Mesenchymal stem cell (in vitro differentiated cells and primary cell): ENCODE data around the gene C1GALT1.
A peak's percentile ranks its signal among the peaks of the same experiment; 100 is the strongest.

Experiments
- DNase-seq: peaks from one replicate; pipeline ENCODE4 v3.0.0-alpha.2; 2013
- H2AFZ ChIP-seq: one replicate; pipeline ENCODE4 v1.6.1; 2013; ENCODE audit warnings: low read depth, mild to moderate bottlenecking, control low read depth, inconsistent platforms, low read length, moderate library complexity
- H2AK5ac ChIP-seq: 2 replicates; pipeline ENCODE4 v1.6.1; 2013; ENCODE audit warnings: low read length, moderate library complexity, mild to moderate bottlenecking, inconsistent platforms; ENCODE audit not compliant: severe bottlenecking
- H2BK120ac ChIP-seq: one replicate; pipeline ENCODE4 v1.6.1; 2013; ENCODE audit warnings: low read depth, mild to moderate bottlenecking, inconsistent platforms, low read length, moderate library complexity
- H2BK12ac ChIP-seq, 2 experiments: one replicate each; pipeline ENCODE4 v1.6.1; 2013; ENCODE audit warnings: inconsistent platforms in 2 of 2, low read length in 2 of 2, mild to moderate bottlenecking in 2 of 2, moderate library complexity in 2 of 2, control low read depth in 1 of 2
- H2BK15ac ChIP-seq: one replicate; pipeline ENCODE4 v1.6.1; 2013; ENCODE audit warnings: mild to moderate bottlenecking, low read depth, inconsistent platforms; ENCODE audit not compliant: poor library complexity, severe bottlenecking
- H2BK5ac ChIP-seq: 2 replicates; pipeline ENCODE4 v1.6.1; 2013; ENCODE audit warnings: low read depth, mild to moderate bottlenecking, low read length, control low read depth, inconsistent platforms; ENCODE audit not compliant: poor library complexity, severe bottlenecking
- H3K14ac ChIP-seq, 2 experiments: one replicate each; pipeline ENCODE4 v1.6.1; 2013; ENCODE audit warnings: inconsistent platforms in 2 of 2, low read length in 2 of 2, control low read depth in 1 of 2, mild to moderate bottlenecking in 1 of 2, moderate library complexity in 1 of 2
- H3K18ac ChIP-seq, 2 experiments: one replicate each; pipeline ENCODE4 v1.6.1; 2013; ENCODE audit warnings: inconsistent platforms in 2 of 2, low read length in 2 of 2, control low read depth in 1 of 2, low read depth in 1 of 2, mild to moderate bottlenecking in 1 of 2
- H3K23ac ChIP-seq, 2 experiments: one replicate each; pipeline ENCODE4 v1.6.1; 2013; ENCODE audit warnings: inconsistent platforms in 2 of 2, low read length in 2 of 2, mild to moderate bottlenecking in 2 of 2, moderate library complexity in 2 of 2, control low read depth in 1 of 2
- H3K27ac ChIP-seq: 2 replicates; pipeline ENCODE4 v1.5.1; 2013; ENCODE audit warnings: mild to moderate bottlenecking, moderate library complexity, low read length, control low read depth, inconsistent platforms; ENCODE audit not compliant: poor library complexity, severe bottlenecking
- H3K27me3 ChIP-seq, 2 experiments: 2 replicates each; pipeline versions ENCODE4 v1.6.1 to v1.7.0; 2013; ENCODE audit warnings: low read length in 2 of 2, mild to moderate bottlenecking in 2 of 2, moderate library complexity in 2 of 2, control low read depth in 1 of 2, inconsistent platforms in 1 of 2; ENCODE audit not compliant: control insufficient read depth in 1 of 2, insufficient read depth in 1 of 2
- H3K36me3 ChIP-seq, 2 experiments: 2 replicates each; pipeline versions ENCODE4 v1.6.1 to v1.7.0; 2013; ENCODE audit warnings: low read length in 2 of 2, control low read depth in 1 of 2, inconsistent platforms in 1 of 2, low read depth in 1 of 2, mild to moderate bottlenecking in 1 of 2; ENCODE audit not compliant: insufficient read depth in 2 of 2, control insufficient read depth in 1 of 2
- H3K4ac ChIP-seq, 2 experiments: one replicate each; pipeline ENCODE4 v1.6.1; 2013; ENCODE audit warnings: inconsistent platforms in 2 of 2, low read length in 2 of 2, mild to moderate bottlenecking in 2 of 2, moderate library complexity in 2 of 2, control low read depth in 1 of 2, low read depth in 1 of 2
- H3K4me1 ChIP-seq: 2 replicates; pipeline ENCODE4 v1.6.1; 2013; ENCODE audit warnings: low read depth, low read length, control low read depth; ENCODE audit not compliant: control insufficient read depth, insufficient read depth
- H3K4me2 ChIP-seq: 2 replicates; pipeline ENCODE4 v1.6.1; 2013; ENCODE audit warnings: low read length, mild to moderate bottlenecking, inconsistent platforms; ENCODE audit not compliant: poor library complexity, severe bottlenecking
- H3K4me3 ChIP-seq, 2 experiments: 2 replicates each; pipeline versions ENCODE4 v1.5.1 to v1.7.0; 2013; ENCODE audit warnings: low read length in 2 of 2, mild to moderate bottlenecking in 2 of 2, control low read depth in 1 of 2, low read depth in 1 of 2; ENCODE audit not compliant: insufficient read depth in 1 of 2
- H3K79me1 ChIP-seq: replicated peaks from 2 replicates; pipeline ENCODE4 v1.6.1; 2013; ENCODE audit warnings: mild to moderate bottlenecking, control low read depth, low read length, inconsistent platforms; ENCODE audit not compliant: poor library complexity, severe bottlenecking
- H3K9ac ChIP-seq: 2 replicates; pipeline ENCODE4 v1.7.0; 2013; ENCODE audit warnings: mild to moderate bottlenecking, low read length, moderate library complexity
- H3K9me3 ChIP-seq: 2 replicates; pipeline ENCODE4 v1.7.0; 2013; ENCODE audit warnings: mild to moderate bottlenecking, low read length; ENCODE audit not compliant: control insufficient read depth
- H4K8ac ChIP-seq: one replicate; pipeline ENCODE4 v1.6.1; 2013; ENCODE audit warnings: inconsistent platforms, mild to moderate bottlenecking, low read length, moderate library complexity
- H4K91ac ChIP-seq: one replicate; pipeline ENCODE4 v1.6.1; 2013; ENCODE audit warnings: mild to moderate bottlenecking, low read length, inconsistent platforms
- WGBS: methylation state at CpG from one replicate; pipeline ENCODE4 v1.1.7; 2013; ENCODE audit warnings: mixed read lengths; 5-methylcytosine and 5-hydroxymethylcytosine counted together

Gene C1GALT1

DNA sequence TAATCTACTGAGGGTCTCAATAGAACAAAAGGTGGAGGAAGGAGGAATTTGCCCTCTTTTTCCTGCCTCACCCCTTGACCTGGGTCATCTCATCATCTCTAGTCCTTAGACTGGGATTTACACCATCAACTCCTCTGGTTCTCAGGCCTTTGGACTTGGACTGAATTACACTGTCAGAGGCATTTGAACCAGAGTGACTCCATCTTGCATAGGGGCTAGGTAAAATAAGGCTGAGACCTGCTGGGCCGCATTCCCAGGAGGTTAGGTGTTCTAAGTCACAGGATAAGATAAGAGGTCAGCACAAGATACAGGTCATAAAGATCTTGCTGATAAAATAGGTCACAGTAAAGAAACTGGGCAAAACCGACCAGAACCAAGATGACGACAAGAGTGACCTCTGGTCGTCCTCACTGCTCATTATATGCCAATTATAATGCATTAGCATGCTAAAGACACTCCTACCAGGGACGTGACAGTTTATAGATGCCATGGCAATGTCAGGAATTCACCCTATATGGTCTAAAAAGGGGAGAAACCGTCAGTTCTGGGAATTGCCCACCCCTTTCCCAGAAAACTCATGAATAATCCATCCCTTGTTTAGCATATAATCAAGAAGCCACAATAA lies 84.0 kb downstream of the C1GALT1 start:
- no peak overlapping the region for H3K18ac ChIP-seq
- H4K8ac ChIP-seq: no peak overlapping the region
- no peak overlapping the region for H3K4ac ChIP-seq
- no peak overlapping the region for H3K23ac ChIP-seq
- no peak overlapping the region for H2AK5ac ChIP-seq
- H2BK5ac ChIP-seq: no peak overlapping the region
- no peak overlapping the region for H3K14ac ChIP-seq
- H3K9me3 ChIP-seq: no peaks in the 10 kb centered on the region
- H3K4me2 ChIP-seq: no peak overlapping the region
- H2BK120ac ChIP-seq: no peak overlapping the region
- DNase-seq: no peak
- H3K27ac ChIP-seq: no peak overlapping the region
- no peaks in the 10 kb centered on the region for H3K27me3 ChIP-seq
- no peak overlapping the region for H2BK12ac ChIP-seq
- H3K4me1 ChIP-seq: peaks cover 5% of the 10 kb centered on the region
- 80% methylated on average over 6 of the region's 6 CpGs for WGBS
- H3K79me1 ChIP-seq: no peaks in the 10 kb centered on the region
- H4K91ac ChIP-seq: no peak overlapping the region
- no peak overlapping the region for H2AFZ ChIP-seq
- H3K9ac ChIP-seq: no peak overlapping the region
- H3K36me3 ChIP-seq: no peaks in the 10 kb centered on the region
- H3K4me3 ChIP-seq: no peak overlapping the region
- H2BK15ac ChIP-seq: no peak overlapping the region

DNA sequence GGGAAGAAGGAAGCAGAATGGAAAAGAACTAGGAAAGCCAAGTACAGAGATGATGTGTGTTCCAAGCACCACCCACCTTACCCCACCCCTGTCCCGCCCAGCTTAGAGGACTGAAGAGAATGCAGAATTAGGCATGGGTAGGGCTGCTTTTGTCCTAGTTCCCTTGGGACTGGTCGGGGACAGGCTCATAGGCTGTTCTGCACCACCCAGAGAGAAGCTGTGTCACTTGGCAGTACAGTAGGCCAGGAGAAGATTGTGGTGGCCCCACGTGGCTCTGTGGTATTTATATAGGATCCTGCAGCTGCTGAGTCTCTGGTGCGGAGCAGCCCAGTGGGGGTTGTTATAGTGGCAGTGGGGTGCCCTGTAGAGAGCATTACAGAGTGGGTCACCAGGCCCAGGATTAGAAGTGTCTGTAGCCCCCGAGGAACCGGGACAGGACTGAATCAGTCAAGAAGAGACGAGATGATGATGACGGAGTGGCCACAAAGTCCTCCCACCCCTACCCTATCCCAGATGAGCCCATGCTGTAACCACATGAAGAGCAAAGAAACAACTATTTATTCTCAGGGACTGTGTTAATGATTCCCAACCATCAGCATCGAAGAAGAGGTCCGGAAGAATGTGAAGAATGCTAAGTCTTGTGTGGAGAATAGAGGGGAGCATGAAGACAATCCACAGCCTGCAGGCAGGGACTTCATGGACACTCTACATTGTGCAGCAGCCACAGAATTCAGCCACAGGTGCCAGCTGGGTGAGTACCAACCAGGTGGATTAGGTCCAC lies 88.9 kb downstream of the C1GALT1 start:
- DNase-seq: no peak
- H3K4me2 ChIP-seq: peak overlapping the region; percentile 54
- peaks cover 5% of the 10 kb centered on the region for H3K4me1 ChIP-seq
- no peak overlapping the region for H2BK12ac ChIP-seq
- H2AK5ac ChIP-seq: peak overlapping the region; percentile 96
- no peak overlapping the region for H3K18ac ChIP-seq
- no peak overlapping the region for H3K23ac ChIP-seq
- no peak overlapping the region for H2AFZ ChIP-seq
- no peak overlapping the region for H3K9ac ChIP-seq
- H3K4ac ChIP-seq: no peak overlapping the region
- H2BK120ac ChIP-seq: no peak overlapping the region
- no peak overlapping the region for H4K8ac ChIP-seq
- no peaks in the 10 kb centered on the region for H3K36me3 ChIP-seq
- no peak overlapping the region for H2BK5ac ChIP-seq
- no peak overlapping the region for H3K14ac ChIP-seq
- no peak overlapping the region for H4K91ac ChIP-seq
- H2BK15ac ChIP-seq: no peak overlapping the region
- no peaks in the 10 kb centered on the region for H3K9me3 ChIP-seq
- no peak overlapping the region for H3K4me3 ChIP-seq
- WGBS: 97% methylated on average over 10 of the region's 10 CpGs
- no peaks in the 10 kb centered on the region for H3K79me1 ChIP-seq
- H3K27me3 ChIP-seq: no peaks in the 10 kb centered on the region
- H3K27ac ChIP-seq: peak overlapping the region; percentile 33

DNA sequence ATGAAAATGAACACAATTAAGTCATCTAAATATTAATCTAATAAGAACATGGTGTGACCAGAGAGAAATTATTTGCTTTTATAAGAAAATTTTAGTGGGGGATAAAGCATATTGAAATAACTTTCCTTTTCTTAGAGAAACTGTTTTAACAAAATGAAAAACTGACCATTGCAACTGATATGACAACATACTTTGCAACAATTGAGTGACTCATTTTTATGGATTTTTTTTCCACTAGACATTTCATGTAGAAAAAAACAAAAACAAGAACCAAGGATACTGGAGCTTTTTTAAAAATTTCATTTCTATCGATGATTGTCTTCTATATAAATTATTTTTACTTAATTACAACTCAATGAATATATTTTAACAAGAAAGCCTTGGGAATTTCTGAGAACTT lies 90.0 kb downstream of the C1GALT1 start:
- H3K4me3 ChIP-seq: no peak overlapping the region
- no CpG with 5 or more reads among the region's 1 CpG for WGBS
- H4K91ac ChIP-seq: no peak overlapping the region
- H3K4me1 ChIP-seq: peaks cover 5% of the 10 kb centered on the region
- H3K23ac ChIP-seq: no peak overlapping the region
- H3K14ac ChIP-seq: no peak overlapping the region
- peak overlapping the region; percentile 24 for H3K9ac ChIP-seq
- H3K4ac ChIP-seq: no peak overlapping the region
- H3K9me3 ChIP-seq: no peaks in the 10 kb centered on the region
- no peaks in the 10 kb centered on the region for H3K36me3 ChIP-seq
- H2AK5ac ChIP-seq: no peak overlapping the region
- H3K27me3 ChIP-seq: peaks cover 0 to 4% of the 10 kb centered on the region in 2 experiments
- H2BK120ac ChIP-seq: no peak overlapping the region
- no peaks in the 10 kb centered on the region for H3K79me1 ChIP-seq
- no peak overlapping the region for H3K18ac ChIP-seq
- H2BK12ac ChIP-seq: no peak overlapping the region
- no peak overlapping the region for H4K8ac ChIP-seq
- DNase-seq: no peak
- H2BK15ac ChIP-seq: no peak overlapping the region
- no peak overlapping the region for H3K27ac ChIP-seq
- no peak overlapping the region for H2AFZ ChIP-seq
- H2BK5ac ChIP-seq: no peak overlapping the region
- H3K4me2 ChIP-seq: no peak overlapping the region

DNA sequence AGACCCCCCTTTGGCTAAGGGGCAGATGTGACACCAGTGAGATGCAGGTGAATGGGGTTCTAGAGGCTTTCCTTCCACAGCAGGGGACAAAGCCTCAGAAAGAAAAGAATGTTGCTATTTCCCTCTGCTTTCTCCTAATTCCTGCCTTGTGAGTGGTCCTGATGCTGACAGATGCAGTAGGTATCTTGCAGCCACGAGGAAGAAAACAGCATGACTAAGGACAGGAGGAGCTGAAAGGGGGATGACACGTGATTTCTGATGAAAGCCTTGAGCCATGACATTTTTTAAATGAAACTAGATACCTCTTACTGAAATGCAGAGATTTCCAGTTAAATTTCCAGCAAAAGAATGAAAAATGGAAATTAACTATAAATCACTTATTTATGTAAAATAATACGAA lies 92.4 kb downstream of the C1GALT1 start:
- WGBS: 57% methylated on average over 1 of the region's 3 CpGs
- no peaks in the 10 kb centered on the region for H3K9me3 ChIP-seq
- H2BK5ac ChIP-seq: no peak overlapping the region
- H3K14ac ChIP-seq: no peak overlapping the region
- H3K9ac ChIP-seq: no peak overlapping the region
- H3K18ac ChIP-seq: no peak overlapping the region
- H3K4ac ChIP-seq: no peak overlapping the region
- H2BK12ac ChIP-seq: no peak overlapping the region
- no peaks in the 10 kb centered on the region for H3K36me3 ChIP-seq
- H2AFZ ChIP-seq: no peak overlapping the region
- DNase-seq: no peak
- H2AK5ac ChIP-seq: no peak overlapping the region
- H3K4me2 ChIP-seq: no peak overlapping the region
- H2BK15ac ChIP-seq: no peak overlapping the region
- H4K8ac ChIP-seq: no peak overlapping the region
- no peak overlapping the region for H3K23ac ChIP-seq
- H4K91ac ChIP-seq: no peak overlapping the region
- H3K4me1 ChIP-seq: peaks cover 5% of the 10 kb centered on the region
- no peak overlapping the region for H2BK120ac ChIP-seq
- H3K4me3 ChIP-seq: no peak overlapping the region
- H3K27me3 ChIP-seq: peaks cover 0 to 4% of the 10 kb centered on the region in 2 experiments
- no peak overlapping the region for H3K27ac ChIP-seq
- no peaks in the 10 kb centered on the region for H3K79me1 ChIP-seq
